Measurements from ENCODE around the gene KIAA1755.

KIAA1755 gene

DNA sequence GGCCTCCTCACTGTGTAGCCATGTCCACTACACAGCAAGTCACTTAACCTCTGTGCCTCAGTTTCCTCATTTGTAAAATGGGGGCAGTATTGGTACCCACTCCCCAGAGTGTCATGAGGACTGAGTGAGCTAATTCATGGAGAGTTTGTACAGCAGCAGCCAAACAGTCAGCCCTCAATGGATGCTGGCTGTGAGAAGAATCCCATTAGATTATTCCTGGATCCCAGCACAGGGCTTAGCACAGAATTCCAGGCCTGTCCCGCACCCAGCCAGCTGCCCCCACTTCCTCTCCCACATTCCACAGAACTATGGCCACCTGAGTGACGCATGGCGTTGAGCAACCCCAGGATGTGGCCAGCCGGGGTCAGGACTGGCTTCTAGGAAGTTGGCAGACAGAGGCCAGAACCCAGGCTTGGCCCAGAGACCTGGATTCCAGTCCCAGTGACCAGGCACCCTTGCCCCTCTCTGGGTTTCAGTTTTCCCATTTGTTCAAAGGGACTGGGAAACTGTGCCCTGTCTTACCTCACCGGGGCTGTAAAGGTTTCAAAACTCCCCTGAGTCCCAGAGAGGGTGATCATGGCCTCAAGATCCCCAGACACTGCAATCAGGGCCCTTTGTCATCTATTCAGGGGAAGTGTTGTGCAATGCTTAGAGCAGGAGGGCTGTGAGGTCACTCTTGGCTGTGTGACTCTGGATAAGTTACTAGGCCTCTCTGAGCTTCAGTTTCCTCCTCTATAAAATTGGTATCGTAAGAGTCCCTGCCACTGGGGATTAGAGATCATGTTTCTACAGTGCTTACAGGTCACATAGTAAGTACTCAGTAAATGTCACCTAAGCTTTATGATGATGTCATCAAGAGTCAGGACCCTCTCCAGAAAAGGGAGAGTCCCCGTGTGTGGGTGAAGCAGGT lies 92.4 kb downstream of the KIAA1755 start:
- peak in 1 of 56 donors; percentile 7 for DNase-seq

- no peak for DNase-seq
These were observed 93.1 kb downstream of the KIAA1755 start for GRCh38 chr20:38167328-38167850.

DNA sequence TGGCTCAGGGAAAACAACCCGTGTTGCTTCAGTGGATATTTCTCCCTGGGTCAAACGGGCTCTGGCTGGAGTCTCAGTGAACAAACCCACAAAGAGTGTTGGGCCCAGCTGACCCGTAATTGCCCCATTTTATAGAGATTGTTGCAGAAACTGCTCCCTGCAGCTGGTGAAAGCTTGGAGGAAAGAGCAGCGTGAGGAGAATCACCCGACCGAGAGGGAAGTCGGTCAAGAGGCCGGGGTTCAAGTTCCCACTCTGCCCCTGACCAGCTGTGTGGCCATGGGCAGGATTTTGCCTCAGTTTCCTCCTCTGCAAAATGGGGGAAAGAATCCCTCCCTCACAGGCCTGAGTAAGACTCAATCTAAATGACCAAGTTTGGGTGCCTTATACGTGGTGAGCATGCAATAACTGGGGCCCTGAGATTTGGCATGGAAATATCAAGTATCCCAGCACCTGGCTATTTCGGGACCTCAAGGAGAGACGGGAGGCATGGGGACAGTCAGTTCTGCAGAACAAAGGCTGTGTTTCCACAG lies 93.8 kb downstream of the KIAA1755 start:
- no peak for DNase-seq

DNA sequence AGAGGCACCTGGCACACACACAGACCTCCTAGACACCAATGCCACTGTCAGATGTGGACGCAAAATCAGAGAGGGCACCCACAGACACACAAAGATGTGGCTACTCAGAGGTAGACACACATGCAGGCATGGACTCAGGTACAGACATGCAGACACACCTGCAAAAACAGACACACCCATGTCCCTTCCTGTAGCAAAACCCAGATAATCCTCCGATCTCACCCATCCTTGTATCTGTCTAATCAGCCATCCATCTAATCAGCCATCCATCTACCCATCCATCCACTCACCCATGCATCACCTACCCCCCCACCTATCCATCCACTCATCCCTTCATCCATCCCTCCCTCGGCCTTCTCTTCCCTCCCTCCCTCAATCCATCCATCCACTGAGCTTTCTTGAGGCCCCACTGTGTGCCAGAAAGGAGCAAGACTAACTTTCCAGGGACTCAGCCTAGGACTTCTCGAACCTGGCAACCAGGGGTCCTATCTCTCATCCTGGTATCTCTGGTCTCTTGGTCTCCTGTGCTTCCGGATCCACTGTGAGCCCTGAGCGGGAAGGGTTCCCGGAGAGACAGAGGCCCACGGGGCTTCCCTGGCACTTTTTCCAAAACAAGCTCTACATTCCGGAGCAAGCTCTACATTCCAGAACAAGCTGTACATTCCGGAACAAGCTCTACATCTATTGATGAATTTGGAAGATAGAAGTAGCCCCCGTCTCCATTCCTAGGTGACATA lies 94.4 kb downstream of the KIAA1755 start:
- DNase-seq, result no peak

DNA sequence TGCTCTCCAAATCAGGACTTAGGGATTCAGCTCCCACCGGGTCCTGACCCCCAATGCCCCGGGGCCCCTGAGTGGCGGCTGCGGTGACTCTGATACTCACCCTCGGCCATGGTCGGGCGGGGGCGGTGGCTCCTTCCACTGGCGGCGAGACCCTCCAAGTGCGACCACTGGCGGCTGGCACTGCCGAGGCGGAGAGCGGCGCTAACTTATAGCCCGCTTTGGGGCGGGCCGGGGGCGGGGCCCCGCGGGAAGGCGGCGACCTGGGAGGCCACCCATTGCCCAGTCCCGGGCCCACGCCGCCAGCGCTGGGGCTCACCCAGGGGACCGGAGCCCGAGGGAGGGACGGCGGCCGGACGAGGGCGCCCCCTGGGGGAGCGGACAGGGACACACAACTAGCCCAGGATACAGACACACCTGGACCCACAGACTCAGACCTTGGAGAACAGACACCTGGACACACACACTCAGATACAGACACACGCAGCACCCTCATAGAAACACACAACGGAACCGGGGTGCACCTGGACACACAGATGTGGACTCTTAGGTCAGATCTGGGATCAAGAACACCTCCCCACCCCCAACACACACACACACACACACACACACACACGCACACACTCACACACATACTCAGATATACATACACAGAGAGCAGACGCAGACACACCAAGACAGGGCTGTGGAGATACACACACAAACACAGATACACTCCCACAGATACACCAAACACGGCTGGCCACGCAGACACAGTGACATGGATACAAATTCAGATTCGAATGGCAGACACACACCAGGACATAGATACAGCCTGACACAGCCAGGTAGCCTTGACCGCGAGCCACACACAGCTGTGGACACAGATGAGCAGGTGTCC lies 95.2 kb downstream of the KIAA1755 start, which contains the start of gene TGM2:
TSS of gene TGM2 (minus strand) at position 182 of the 877 bp plus-strand sequence. CDS start at position 110, 72 bp downstream.
- DNase-seq, result peak in 7 of 56 donors; percentile 15 to 53 (median 27)

- no peak for DNase-seq
These were observed 95.9 kb downstream of the KIAA1755 start for GRCh38 chr20:38164624-38165088.

DNA sequence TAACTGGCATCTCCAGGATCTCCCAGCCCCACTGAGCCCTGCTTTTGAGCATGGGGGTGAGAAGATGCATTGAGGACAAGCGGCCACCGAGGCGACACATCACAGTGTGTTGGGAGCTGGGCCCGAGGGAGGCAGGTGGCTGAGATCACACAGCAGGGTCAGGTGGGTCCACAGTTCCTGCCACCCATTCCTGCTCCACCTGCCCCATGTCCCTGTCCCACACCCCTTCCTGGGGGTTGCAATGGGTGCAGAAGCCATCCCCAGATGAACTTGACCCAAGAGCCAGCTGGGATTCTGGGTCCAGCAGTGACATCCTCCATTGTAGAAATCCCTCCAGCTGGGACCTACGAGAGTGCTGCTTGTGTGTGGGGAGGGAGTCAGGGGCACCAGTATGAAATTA lies 96.5 kb downstream of the KIAA1755 start:
- no peak for DNase-seq

DNA sequence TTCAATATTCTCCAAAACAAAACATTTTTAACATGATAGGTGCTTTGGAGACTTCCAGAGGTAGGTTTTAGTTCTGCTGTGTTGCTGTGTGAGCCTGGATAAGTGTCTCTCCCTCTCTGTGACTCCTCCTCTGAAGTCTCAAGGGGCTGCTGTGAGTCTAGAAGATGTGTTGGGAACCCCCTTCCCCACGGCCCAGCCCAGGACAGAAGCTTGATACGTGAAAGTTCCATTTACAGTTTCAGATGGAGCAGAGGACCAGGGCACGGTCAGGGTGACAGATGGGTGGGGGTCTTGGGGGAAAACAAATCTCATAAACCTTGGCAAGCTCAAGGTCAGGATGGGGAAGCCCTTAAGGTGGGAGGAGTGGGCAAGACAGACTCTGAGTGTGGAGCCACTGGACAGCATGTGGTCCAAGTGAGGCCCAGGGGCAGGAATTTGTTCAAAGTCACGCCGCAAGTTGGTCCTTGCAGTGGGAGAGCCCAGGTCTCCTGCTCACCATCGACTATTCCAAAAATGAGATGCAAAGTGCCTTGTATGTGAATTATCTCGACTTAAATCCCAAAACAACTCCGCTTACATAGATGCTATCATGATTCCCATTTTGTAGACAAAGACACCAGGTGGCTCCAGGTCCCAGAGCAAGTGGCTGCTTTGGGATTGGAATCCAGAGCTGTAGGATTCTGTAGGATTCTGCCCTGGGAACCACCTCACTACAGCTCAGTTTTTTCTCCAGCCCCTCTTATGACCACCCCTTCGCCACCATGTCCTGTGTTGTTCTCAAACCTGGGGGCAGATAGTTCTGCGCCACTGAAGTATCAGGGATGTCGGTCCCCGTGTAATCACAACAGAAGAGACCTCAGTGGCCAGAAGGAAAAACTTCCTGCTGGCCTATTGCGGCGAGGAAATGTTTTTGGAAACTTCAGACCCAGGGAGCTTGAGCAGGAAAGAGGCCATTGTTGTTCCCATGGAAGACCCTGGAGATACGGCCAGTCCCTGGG lies 97.4 kb downstream of the KIAA1755 start:
- no peak for DNase-seq

DNA sequence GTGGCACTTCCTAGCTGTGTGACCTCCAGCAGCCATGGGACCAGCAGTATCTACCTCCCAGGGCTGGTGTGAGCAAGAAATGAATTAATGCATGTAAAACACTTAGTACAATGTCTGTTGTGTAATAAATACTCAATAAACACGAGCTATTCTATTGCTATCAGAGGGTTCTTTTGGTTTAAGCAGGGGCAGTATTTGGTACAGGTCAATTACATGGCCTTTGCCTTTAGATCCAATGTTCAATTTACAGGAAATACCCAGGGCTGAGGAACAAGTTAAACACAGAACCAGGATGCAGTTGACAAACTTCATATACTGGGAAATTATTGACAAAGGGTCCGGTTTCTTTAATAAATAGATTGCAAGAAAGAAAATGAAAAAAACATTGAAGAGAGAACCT lies 98.4 kb downstream of the KIAA1755 start:
- DNase-seq, result no peak

DNA sequence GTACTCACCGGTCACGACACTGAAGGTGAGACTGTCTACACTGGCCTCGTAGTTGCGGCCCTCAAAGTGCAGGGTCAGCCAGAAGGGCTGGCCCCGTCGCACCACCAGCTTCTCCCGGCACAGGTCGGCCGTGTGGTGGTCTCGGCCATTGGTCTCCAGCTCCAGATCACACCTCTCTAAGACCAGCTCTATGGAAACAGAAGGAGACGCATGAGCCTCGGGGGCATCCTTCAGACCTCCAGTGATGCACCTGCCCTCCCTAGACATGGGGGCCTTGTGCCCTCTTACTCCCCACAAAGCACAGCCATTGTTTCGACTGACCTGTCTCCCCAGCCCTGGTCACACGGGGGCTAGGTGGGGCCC lies 99.1 kb downstream of the KIAA1755 start:
- DNase-seq, result no peak

Measured in amygdala (tissue), 56 donors.